Activated CD8-positive, alpha-beta memory T cell treated with anti-CD3 and anti-CD28 coated beads for 1 hour (primary cell): ENCODE measurements around the gene FLNC.

Experiments
- DNase-seq, 2 donors: peaks; one replicate each; pipeline ENCODE4 v3.0.0-alpha.2; 2020; ENCODE audit warnings: low read depth in 1 of 2; ENCODE audit errors: extremely low read depth in 1 of 2

FLNC gene

GRCh38 chr7:128842674-128843641, 12.8 kb downstream of the FLNC start:
- no peak for DNase-seq

GRCh38 chr7:128843938-128844621, 13.9 kb downstream of the FLNC start:
- no peak for DNase-seq

- no peak for DNase-seq
These were observed 14.6 kb downstream of the FLNC start for GRCh38 chr7:128844777-128845311.

GRCh38 chr7:128845475-128845874, 15.3 kb downstream of the FLNC start:
- DNase-seq: no peak

GRCh38 chr7:128845987-128846386, 15.8 kb downstream of the FLNC start:
- no peak for DNase-seq

GRCh38 chr7:128846781-128847444, 16.7 kb downstream of the FLNC start:
- DNase-seq: no peak

- no peak for DNase-seq
These were observed 17.6 kb downstream of the FLNC start for GRCh38 chr7:128847721-128848211.

- no peak for DNase-seq
These were observed 18.3 kb downstream of the FLNC start for GRCh38 chr7:128848289-128849155.

- DNase-seq: no peak
These were observed 18.9 kb downstream of the FLNC start for GRCh38 chr7:128849156-128849515.

GRCh38 chr7:128849804-128850490, 19.7 kb downstream of the FLNC start:
- no peak for DNase-seq

GRCh38 chr7:128852537-128853254, 22.5 kb downstream of the FLNC start:
- no peak for DNase-seq

GRCh38 chr7:128853799-128854198, 23.6 kb downstream of the FLNC start:
- DNase-seq: no peak

- DNase-seq: no peak
These were observed 24.2 kb downstream of the FLNC start for GRCh38 chr7:128854396-128854795.

GRCh38 chr7:128855559-128855958, 25.4 kb downstream of the FLNC start:
- no peak for DNase-seq

GRCh38 chr7:128856001-128856718, 26.0 kb downstream of the FLNC start:
- no peak for DNase-seq

GRCh38 chr7:128858380-128859231, 28.4 kb downstream of the FLNC start:
- no peak for DNase-seq
